H9 (cell line): ENCODE data around the gene ZDHHC19. TPM values are rescaled to one million over a fixed set of nuclear protein-coding genes. Genes with fewer than 3 reads are reported as not detected.
"Not testable (repeated sequence)": the region's sequence is repeated elsewhere in the genome, so short reads cannot be mapped to it uniquely, and the experiment has no call there.

ENCODE experiments used
- DNase-seq: peaks from one replicate; pipeline ENCODE4 v3.0.0-alpha.2; 2017
- H2AFZ ChIP-seq: one replicate; pipeline ENCODE4 v1.6.1; 2013; ENCODE audit warnings: mild to moderate bottlenecking, low read length, control low read depth, moderate library complexity
- H2AK5ac ChIP-seq: 2 replicates; pipeline ENCODE4 v1.6.1; 2013; ENCODE audit warnings: low read length, control low read depth, mixed read lengths; ENCODE audit not compliant: insufficient read length
- H2BK120ac ChIP-seq: one replicate; pipeline ENCODE4 v1.6.1; 2013; ENCODE audit warnings: low read depth, mild to moderate bottlenecking, low read length, control low read depth, inconsistent platforms; ENCODE audit not compliant: poor library complexity, severe bottlenecking
- H2BK12ac ChIP-seq: 2 replicates; pipeline ENCODE4 v1.6.1; 2013; ENCODE audit warnings: low read length, control low read depth, mixed read lengths, low read depth; ENCODE audit not compliant: insufficient read length
- H2BK15ac ChIP-seq: 2 replicates; pipeline ENCODE4 v1.6.1; 2013; ENCODE audit warnings: low read depth, low read length, control low read depth
- H2BK20ac ChIP-seq: one replicate; pipeline ENCODE4 v1.6.1; 2013; ENCODE audit warnings: low read depth, mild to moderate bottlenecking, low read length, control low read depth, inconsistent platforms; ENCODE audit not compliant: poor library complexity, severe bottlenecking
- H2BK5ac ChIP-seq: 2 replicates; pipeline ENCODE4 v1.6.1; 2013; ENCODE audit warnings: low read length, control low read depth, mixed read lengths; ENCODE audit not compliant: insufficient read length
- H3K14ac ChIP-seq: 2 replicates; pipeline ENCODE4 v1.6.1; 2013; ENCODE audit warnings: low read length, control low read depth; ENCODE audit not compliant: insufficient read depth
- H3K18ac ChIP-seq: 2 replicates; pipeline ENCODE4 v1.6.1; 2013; ENCODE audit warnings: low read depth, mild to moderate bottlenecking, mixed read lengths, low read length, control low read depth; ENCODE audit not compliant: insufficient read length
- H3K23ac ChIP-seq: 2 replicates; pipeline ENCODE4 v1.6.1; 2013; ENCODE audit warnings: low read length, control low read depth, mixed read lengths, low read depth; ENCODE audit not compliant: insufficient read length
- H3K23me2 ChIP-seq: 2 replicates; pipeline ENCODE4 v1.6.1; 2013; ENCODE audit warnings: low read depth, mild to moderate bottlenecking, mixed read lengths, low read length, control low read depth; ENCODE audit not compliant: insufficient read length, poor library complexity, severe bottlenecking
- H3K27ac ChIP-seq: 2 replicates; pipeline ENCODE4 v1.5.1; 2013; ENCODE audit warnings: low read length, control low read depth, mixed read lengths, low read depth; ENCODE audit not compliant: insufficient read length
- H3K27me3 ChIP-seq: 2 replicates; pipeline ENCODE4 v1.6.1; 2013; ENCODE audit warnings: low read length, control low read depth, inconsistent platforms; ENCODE audit not compliant: insufficient read depth
- H3K4ac ChIP-seq: 2 replicates; pipeline ENCODE4 v1.6.1; 2013; ENCODE audit warnings: low read depth, mild to moderate bottlenecking, control low read depth, inconsistent platforms, low read length, moderate library complexity
- H3K4me1 ChIP-seq: 2 replicates; pipeline ENCODE4 v1.6.1; 2013; ENCODE audit warnings: low read length, control low read depth, inconsistent platforms; ENCODE audit not compliant: insufficient read depth
- H3K4me2 ChIP-seq: 2 replicates; pipeline ENCODE4 v1.6.1; 2013; ENCODE audit warnings: low read length, control low read depth, mixed read lengths; ENCODE audit not compliant: insufficient read length, insufficient read depth
- H3K56ac ChIP-seq: 2 replicates; pipeline ENCODE4 v1.6.1; 2013; ENCODE audit warnings: low read depth, mild to moderate bottlenecking, mixed read lengths, low read length, control low read depth; ENCODE audit not compliant: insufficient read length
- H3K79me1 ChIP-seq: 2 replicates; pipeline ENCODE4 v1.6.1; 2013; ENCODE audit warnings: low read depth, mild to moderate bottlenecking, moderate library complexity, low read length, control low read depth, inconsistent platforms; ENCODE audit not compliant: insufficient read depth, poor library complexity, severe bottlenecking
- H3K79me2 ChIP-seq: 2 replicates; pipeline ENCODE4 v1.6.1; 2013; ENCODE audit warnings: low read length, control low read depth, inconsistent platforms; ENCODE audit not compliant: insufficient read depth
- H3K9ac ChIP-seq: 2 replicates; pipeline ENCODE4 v1.6.1; 2013; ENCODE audit warnings: low read length, control low read depth, mixed read lengths; ENCODE audit not compliant: insufficient read length; ENCODE audit errors: extremely low read depth
- H3K9me3 ChIP-seq: one replicate; pipeline ENCODE4 v1.6.1; 2013; ENCODE audit warnings: low read depth, low read length, inconsistent platforms; ENCODE audit not compliant: control insufficient read depth
- H3T11ph ChIP-seq: one replicate; pipeline ENCODE4 v1.6.1; 2013; ENCODE audit warnings: mild to moderate bottlenecking, low read length, control low read depth, inconsistent platforms
- H4K20me1 ChIP-seq: one replicate; pipeline ENCODE4 v1.6.1; 2013; ENCODE audit not compliant: control insufficient read depth, insufficient read length, insufficient read depth
- H4K5ac ChIP-seq: 2 replicates; pipeline ENCODE4 v1.6.1; 2013; ENCODE audit warnings: low read depth, mild to moderate bottlenecking, mixed read lengths, low read length, control low read depth; ENCODE audit not compliant: insufficient read length
- H4K8ac ChIP-seq: replicated peaks from 2 replicates; pipeline ENCODE4 v1.6.1; 2013; ENCODE audit warnings: low read length, control low read depth, mixed read lengths, low read depth; ENCODE audit not compliant: insufficient read length
- H4K91ac ChIP-seq: 2 replicates; pipeline ENCODE4 v1.6.1; 2013; ENCODE audit warnings: low read depth, mild to moderate bottlenecking, moderate library complexity, mixed read lengths, low read length, control low read depth; ENCODE audit not compliant: insufficient read length
- H3K27ac Mint-ChIP-seq, 3 experiments: 2 replicates in 2 of 3; 3 replicates in 1 of 3; pipeline ENCODE4 v1.8.0; 2020 to 2021; ENCODE audit warnings: mixed read lengths in 3 of 3, mild to moderate bottlenecking in 1 of 3, moderate library complexity in 1 of 3
- H3K27me3 Mint-ChIP-seq: 2 replicates; pipeline ENCODE4 v1.8.0; 2021; ENCODE audit warnings: low read depth, mild to moderate bottlenecking, moderate library complexity, mixed read lengths
- H3K36me3 Mint-ChIP-seq, 3 experiments: 2 replicates in 2 of 3; 3 replicates in 1 of 3; pipeline ENCODE4 v1.8.0; 2020 to 2021; ENCODE audit warnings: low read depth in 3 of 3, mixed read lengths in 3 of 3; ENCODE audit not compliant: insufficient read depth in 1 of 3
- H3K4me1 Mint-ChIP-seq, 2 experiments: 2 replicates each; pipeline ENCODE4 v1.8.0; 2020; ENCODE audit warnings: mixed read lengths in 2 of 2
- H3K4me3 Mint-ChIP-seq, 2 experiments: 2 replicates in 1 of 2; 3 replicates in 1 of 2; pipeline ENCODE4 v1.8.0; 2020 to 2021; ENCODE audit warnings: mild to moderate bottlenecking in 2 of 2, mixed read lengths in 2 of 2, moderate library complexity in 1 of 2
- H3K9me3 Mint-ChIP-seq, 2 experiments: 2 replicates in 1 of 2; 3 replicates in 1 of 2; pipeline ENCODE4 v1.8.0; 2020; ENCODE audit warnings: mild to moderate bottlenecking in 2 of 2, mixed read lengths in 2 of 2, moderate library complexity in 1 of 2
- WGBS: extraction: QIAGEN DNeasy Blood & Tissue Kit; methylation state at CpG from one replicate; pipeline ENCODE4 v1.1.7; 2013; ENCODE audit warnings: missing lambda C conversion rate, low lambda C conversion rate, mixed read lengths; ENCODE audit not compliant: insufficient read length; ENCODE audit errors: extremely low coverage; 5-methylcytosine and 5-hydroxymethylcytosine counted together
- total RNA-seq: library from RNA; stranded (reverse); gene quantifications from 2 replicates; pipeline ENCODE4 v1.2.1, GENCODE V29; 2021
- TF ChIP-seq, protein P1 (sequence below): fragments of 200-600 bp; sonication (generic); conservative IDR thresholded peaks from 3 replicates; pipeline ENCODE4 v1.8.0; 2021; ENCODE audit warnings: antibody characterized with exemption, mild to moderate bottlenecking

ZDHHC19 gene
- total RNA-seq, 1 experiment from 2014 or later = 2.2 TPM

DNA sequence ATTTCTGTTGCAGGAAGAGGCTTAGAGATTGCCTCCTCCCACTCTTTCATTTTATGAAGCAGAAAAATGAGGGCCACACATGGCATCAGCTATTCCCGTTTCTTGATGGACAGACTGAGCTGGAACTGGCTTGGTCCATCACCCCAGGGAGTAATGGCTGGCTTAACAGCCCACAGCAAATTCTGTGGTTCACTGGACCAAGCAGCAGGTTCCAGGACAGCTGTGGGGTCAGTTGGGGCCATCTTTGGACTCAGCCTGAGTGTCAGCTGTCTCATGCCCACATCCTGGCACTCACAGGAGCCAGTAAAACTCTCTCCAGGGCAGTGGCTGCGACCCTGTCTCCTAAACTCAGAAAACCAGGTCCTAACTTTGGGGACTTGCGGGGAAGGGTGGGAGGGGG, 36.5 kb downstream of the ZDHHC19 start:
- no peak overlapping the region for H4K91ac ChIP-seq
- H3K4me1 Mint-ChIP-seq = peaks cover 15 to 19% of the 10 kb centered on the region in 2 experiments
- no peaks in the 10 kb centered on the region for H3K27me3 ChIP-seq
- no peak overlapping the region for H2BK15ac ChIP-seq
- H3K27ac Mint-ChIP-seq = no peak overlapping the region
- TF ChIP-seq, protein P1, sequence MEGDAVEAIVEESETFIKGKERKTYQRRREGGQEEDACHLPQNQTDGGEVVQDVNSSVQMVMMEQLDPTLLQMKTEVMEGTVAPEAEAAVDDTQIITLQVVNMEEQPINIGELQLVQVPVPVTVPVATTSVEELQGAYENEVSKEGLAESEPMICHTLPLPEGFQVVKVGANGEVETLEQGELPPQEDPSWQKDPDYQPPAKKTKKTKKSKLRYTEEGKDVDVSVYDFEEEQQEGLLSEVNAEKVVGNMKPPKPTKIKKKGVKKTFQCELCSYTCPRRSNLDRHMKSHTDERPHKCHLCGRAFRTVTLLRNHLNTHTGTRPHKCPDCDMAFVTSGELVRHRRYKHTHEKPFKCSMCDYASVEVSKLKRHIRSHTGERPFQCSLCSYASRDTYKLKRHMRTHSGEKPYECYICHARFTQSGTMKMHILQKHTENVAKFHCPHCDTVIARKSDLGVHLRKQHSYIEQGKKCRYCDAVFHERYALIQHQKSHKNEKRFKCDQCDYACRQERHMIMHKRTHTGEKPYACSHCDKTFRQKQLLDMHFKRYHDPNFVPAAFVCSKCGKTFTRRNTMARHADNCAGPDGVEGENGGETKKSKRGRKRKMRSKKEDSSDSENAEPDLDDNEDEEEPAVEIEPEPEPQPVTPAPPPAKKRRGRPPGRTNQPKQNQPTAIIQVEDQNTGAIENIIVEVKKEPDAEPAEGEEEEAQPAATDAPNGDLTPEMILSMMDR = no peak
- no peak overlapping the region for H2BK5ac ChIP-seq
- H3K23me2 ChIP-seq = no peaks in the 10 kb centered on the region
- H4K5ac ChIP-seq = no peak overlapping the region
- no peak overlapping the region for H3K27ac ChIP-seq
- no peak overlapping the region for H3K23ac ChIP-seq
- H3K14ac ChIP-seq = no peak overlapping the region
- H3T11ph ChIP-seq = no peak overlapping the region
- H3K4me2 ChIP-seq = no peak overlapping the region
- WGBS = no CpG with 5 or more reads among the region's 3 CpGs
- H3K9me3 ChIP-seq = no peaks in the 10 kb centered on the region
- H2BK20ac ChIP-seq = no peak overlapping the region
- no peak for DNase-seq
- H3K27me3 Mint-ChIP-seq = no peaks in the 10 kb centered on the region
- peaks cover 0 to 4% of the 10 kb centered on the region in 2 experiments; a peak in 2 of 5 replicates for H3K9me3 Mint-ChIP-seq
- H3K18ac ChIP-seq = no peak overlapping the region
- no peaks in the 10 kb centered on the region for H3K36me3 Mint-ChIP-seq
- no peak overlapping the region for H3K9ac ChIP-seq
- no peak overlapping the region for H2AK5ac ChIP-seq
- no peaks in the 10 kb centered on the region; the same call in 1 of the 2 replicates for H3K4me1 ChIP-seq
- no peak overlapping the region for H4K8ac ChIP-seq
- H3K79me1 ChIP-seq = no peaks in the 10 kb centered on the region
- no peak overlapping the region for H2AFZ ChIP-seq
- H3K79me2 ChIP-seq = no peaks in the 10 kb centered on the region
- H2BK120ac ChIP-seq = no peak overlapping the region
- H3K4ac ChIP-seq = no peak overlapping the region
- no peaks in the 10 kb centered on the region for H4K20me1 ChIP-seq
- no peak overlapping the region for H3K56ac ChIP-seq
- no peak overlapping the region for H3K4me3 Mint-ChIP-seq
- no peak overlapping the region for H2BK12ac ChIP-seq

DNA sequence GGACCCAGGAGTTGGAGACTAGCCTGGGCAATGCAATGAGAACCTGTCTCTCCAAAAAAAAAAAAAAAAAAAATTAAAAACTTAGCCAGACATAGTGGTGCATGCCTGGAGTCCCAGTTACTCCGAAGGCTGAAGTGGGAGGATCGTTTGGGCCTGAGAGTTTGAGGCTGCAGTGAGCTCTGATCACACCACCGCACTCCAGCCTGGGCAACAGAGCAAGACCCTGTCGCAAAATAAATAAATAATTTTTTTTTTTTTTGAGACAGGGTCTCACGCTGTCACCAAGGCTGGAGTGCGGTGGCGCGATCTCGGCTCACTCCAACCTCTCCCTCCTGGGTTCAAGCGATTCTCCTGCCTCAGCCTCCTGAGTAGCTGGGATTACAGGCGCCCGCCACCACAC, 40.9 kb downstream of the ZDHHC19 start:
- H4K8ac ChIP-seq, H3K23me2 ChIP-seq, H3K27me3 ChIP-seq, H3K79me2 ChIP-seq, H2BK120ac ChIP-seq, H3K56ac ChIP-seq, H2BK12ac ChIP-seq, H3T11ph ChIP-seq, H2BK15ac ChIP-seq, H2AK5ac ChIP-seq, H3K4me1 ChIP-seq, H3K9me3 ChIP-seq, H3K4me1 Mint-ChIP-seq, H2AFZ ChIP-seq, H3K4ac ChIP-seq, H3K4me2 ChIP-seq, H3K27ac ChIP-seq, H3K79me1 ChIP-seq, H3K14ac ChIP-seq, H3K23ac ChIP-seq, H3K9me3 Mint-ChIP-seq, H3K4me3 Mint-ChIP-seq, H2BK20ac ChIP-seq, H2BK5ac ChIP-seq, H4K5ac ChIP-seq, H4K91ac ChIP-seq, H3K36me3 Mint-ChIP-seq, H3K27me3 Mint-ChIP-seq, H4K20me1 ChIP-seq, H3K27ac Mint-ChIP-seq, H3K18ac ChIP-seq, DNase-seq, H3K9ac ChIP-seq: not testable (repeated sequence)
- WGBS = no CpG with 5 or more reads among the region's 12 CpGs
